DND-41 (cell line): Measurements from ENCODE around the gene NFIB.

Experiments used
- EZH2 ChIP-seq: IDR thresholded peaks from 3 replicates; pipeline ENCODE4 v1.6.1; 2012; ENCODE audit warnings: borderline replicate concordance, low read depth, mild to moderate bottlenecking, moderate library complexity, low read length, inconsistent platforms; ENCODE audit not compliant: severe bottlenecking
- TF ChIP-seq, protein P1 (sequence below): IDR thresholded peaks from 2 replicates; pipeline ENCODE4 v1.5.1; 2012; ENCODE audit warnings: borderline replicate concordance, low read length, moderate library complexity, mild to moderate bottlenecking; ENCODE audit not compliant: poor library complexity, severe bottlenecking; ENCODE audit errors: extremely low read depth

DNA sequence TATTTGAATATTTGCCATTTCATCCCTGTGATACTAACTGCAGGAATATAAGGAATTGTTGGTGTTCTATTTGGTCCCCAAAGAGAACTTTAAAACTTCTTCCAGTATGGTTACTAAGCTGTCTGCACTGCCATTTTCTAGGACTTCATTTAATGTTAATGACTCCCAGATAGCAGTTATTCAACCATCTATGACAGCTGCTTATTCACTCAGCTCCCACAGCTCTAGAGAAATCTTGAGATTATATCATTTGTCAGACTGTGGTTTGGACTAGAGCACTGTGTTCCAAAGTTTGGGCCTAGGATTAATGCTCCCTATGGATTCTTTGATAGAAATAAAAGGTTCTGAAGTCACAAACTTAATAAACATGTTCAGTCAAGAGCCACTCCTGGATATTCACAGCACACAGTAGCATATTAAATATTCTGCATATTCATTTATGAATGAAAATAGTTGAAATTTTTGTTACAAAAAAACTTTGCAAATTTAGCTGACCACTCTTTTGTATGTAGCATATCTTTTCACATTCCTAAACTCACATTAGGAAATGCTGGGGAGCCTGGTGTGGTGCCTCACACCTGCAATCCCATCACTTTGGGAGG, 173.7 kb downstream of the NFIB start:
- TF ChIP-seq, protein P1, sequence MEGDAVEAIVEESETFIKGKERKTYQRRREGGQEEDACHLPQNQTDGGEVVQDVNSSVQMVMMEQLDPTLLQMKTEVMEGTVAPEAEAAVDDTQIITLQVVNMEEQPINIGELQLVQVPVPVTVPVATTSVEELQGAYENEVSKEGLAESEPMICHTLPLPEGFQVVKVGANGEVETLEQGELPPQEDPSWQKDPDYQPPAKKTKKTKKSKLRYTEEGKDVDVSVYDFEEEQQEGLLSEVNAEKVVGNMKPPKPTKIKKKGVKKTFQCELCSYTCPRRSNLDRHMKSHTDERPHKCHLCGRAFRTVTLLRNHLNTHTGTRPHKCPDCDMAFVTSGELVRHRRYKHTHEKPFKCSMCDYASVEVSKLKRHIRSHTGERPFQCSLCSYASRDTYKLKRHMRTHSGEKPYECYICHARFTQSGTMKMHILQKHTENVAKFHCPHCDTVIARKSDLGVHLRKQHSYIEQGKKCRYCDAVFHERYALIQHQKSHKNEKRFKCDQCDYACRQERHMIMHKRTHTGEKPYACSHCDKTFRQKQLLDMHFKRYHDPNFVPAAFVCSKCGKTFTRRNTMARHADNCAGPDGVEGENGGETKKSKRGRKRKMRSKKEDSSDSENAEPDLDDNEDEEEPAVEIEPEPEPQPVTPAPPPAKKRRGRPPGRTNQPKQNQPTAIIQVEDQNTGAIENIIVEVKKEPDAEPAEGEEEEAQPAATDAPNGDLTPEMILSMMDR: no peak
- TF ChIP-seq EZH2: no peak
